ENCODE data around the gene SH3GLB1.
A peak's percentile ranks its signal among the peaks of the same experiment; 100 is the strongest.

Gene SH3GLB1

DNA sequence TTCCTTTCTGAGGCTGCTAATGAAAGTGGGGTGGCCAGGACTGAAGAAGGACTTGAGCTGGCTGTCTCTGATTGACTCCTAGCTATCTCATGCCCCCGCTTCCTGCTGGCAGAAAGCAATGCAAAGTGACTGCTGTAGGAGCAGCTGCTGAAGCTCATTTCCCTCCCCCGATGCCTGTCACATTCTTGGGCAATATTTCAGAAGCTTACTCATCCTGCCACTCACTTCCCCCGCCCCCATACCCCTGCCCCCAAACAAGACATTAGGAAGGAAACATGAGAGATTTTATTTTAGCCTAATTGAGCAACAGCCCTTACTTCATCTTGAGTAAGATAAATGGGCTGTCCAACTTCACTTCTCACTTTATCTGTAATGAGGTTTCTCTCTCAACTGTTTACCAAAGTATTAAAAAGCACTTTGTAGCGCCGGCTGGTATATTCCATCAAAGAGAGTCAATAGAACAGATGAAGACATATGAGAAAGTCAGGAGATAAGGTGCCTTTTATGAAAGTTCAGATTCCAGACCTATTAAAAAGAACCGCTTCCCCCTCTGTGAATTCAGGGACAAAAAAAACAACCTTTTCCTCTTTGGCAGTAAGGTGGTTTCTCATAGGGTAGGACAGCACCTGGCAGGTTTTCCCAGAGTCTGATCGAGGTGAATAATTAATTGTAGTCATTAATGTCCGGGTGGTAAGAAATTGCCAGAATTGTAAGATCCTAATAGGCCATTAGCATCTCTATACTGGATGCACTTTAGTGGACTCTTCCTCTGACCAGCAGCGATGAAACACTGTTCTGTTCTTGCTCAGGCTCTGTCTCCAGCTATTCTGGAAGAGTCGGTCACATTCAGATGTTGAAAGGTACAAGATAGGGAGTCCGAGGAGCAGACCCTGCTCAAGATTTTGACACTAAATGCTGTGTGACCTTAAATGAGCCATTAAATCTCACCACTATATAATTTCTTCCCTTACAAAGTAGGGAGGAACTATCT is 70.2 kb downstream of the SH3GLB1 start:
- DNase-seq, result peak; percentile 88

DNA sequence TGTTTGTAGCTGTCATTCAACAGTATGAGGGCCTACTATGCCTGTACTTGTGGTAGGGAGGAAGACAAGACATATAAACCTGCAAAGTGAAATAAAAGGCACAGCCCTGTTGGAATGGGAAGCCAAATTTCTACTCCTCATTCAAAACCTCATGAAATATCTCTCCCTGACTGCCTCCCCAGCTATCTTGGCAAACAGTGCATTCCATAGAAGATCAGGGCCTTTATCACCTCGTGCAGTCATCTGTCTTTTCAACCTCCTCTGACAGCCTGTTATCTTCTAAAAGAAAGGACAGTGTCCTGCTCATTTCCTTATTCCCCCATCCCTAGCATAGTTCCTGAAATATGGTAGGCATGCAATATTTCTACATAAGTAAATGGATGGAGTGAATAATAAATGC is 71.0 kb downstream of the SH3GLB1 start:
- peak; percentile 66 for DNase-seq

DNA sequence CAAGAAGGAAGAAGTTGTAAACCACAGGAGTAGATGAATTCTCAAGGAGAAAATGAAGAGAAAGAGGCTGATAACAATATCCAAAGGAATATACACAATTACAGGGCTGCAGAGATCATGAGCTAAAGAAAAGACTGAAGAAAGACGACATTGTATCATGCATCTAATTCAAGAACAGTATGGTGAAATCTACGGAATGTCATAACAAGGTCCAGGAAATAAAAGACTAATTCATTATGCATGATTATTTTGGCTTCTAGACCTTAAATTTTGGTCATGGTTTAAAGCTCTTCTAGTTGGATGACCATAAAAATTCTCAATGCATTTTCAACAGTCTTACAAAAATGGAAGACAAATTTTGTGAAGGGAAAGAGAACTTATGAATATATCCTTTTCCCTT is 71.7 kb downstream of the SH3GLB1 start:
- DNase-seq, result no peak

DNA sequence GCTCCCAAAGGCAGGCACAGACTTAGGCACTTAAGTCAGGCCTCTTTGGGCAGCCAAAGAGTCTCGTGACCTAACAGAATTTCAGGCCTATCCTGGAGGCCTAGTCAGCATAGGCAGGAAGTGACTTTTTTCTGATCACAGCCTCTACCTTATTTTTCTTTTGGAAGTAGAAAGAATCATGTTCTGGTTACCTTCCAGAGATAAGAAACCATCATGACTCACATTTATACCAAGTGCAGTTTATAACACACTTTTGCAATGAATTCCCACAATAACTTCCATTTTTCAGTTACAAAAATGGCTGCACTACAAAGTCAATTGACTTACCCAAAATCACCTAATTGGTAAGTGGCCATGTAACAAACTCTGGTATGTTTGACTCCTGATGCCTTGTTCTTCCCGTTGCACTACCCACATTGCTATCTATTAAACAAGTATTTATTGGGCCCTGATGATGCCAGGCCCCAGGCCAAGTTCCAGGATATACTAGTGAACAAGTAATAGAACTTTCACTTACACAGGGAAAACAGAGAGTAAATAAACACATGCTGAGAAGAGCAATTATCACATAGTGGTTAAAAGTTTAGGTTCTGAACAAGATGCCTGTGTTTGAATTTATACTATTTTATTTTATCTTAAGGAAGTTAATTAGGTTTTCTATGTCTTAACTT is 74.3 kb downstream of the SH3GLB1 start:
- no peak for DNase-seq

DNA sequence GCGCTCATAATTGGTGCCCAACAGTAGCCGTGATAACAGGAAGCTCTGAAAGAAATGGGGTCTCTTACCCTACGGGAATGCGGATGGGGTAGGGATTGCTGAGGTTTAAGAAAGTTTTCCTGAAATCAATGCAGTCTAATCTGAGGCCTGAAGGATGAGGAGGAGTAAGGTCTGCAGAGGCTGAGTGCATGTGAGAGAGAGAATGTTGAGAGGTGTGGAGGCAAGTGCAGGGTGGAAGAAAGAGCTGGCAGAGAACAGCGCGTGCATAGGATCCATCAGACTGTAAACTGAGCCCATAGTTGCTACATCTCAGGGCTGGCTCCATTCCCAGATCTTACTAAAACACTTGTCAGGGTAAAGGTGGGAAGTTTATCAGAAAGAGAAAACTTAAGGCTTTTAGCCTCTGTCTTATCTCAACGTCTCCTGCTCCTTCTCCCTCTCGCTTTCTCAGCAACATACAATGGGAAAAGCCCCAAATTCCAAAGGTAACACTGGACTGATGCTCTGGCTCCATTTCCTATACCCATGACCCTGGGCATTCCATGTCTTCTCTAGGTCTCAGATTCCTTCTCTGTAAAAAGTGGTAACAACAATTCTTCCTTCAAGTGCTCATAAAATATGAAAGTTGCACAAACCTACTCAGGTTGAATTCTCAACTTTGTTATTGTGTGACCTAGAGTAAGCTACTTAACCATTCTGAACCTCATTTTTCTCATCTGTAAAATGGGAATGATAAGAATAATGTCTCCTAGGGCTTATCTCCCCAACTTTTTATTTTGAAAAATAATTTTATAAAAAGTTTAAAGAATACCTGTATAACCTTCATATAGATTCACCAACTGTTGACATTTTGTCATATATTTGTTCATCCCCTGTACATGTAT is 75.2 kb downstream of the SH3GLB1 start:
- DNase-seq, result no peak

DNA sequence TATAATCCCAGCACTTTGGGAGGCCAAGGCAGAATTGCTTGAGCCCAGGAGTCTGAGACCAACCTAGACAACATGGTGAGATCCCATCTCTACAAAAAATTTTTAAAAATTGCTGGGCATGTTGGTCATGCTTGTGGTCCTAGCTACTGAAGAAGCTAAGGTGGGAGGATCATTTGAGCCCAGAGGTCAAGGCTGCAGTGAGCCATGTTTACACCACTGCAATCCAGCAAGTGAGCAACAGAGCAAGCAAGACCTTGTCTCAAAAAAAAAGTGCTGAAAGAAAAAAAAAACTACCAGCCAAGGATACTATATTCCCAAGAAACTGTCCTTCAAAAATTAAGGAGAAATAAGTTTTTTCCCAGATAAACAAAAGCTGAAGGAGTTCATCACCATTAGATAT is 78.1 kb downstream of the SH3GLB1 start:
- DNase-seq, result no peak

DNA sequence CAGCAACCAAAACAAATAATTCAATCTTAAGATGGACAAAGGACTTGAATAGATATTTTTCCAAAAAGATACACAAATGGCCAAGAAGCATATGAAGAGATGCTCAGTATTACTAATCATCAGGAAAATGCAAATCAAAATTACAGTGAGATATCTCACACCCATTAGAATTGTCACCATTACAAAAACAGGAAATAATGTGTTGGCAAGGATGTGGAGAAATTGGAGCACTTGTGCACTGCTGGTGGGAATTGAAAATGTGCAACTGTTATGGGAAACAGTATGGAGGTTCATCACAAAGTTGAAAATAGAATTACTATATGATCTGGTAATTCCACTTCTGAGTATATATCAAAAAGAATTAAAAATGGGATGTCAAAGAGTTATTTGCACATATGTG is 83.2 kb downstream of the SH3GLB1 start:
- DNase-seq, result no peak

DNA sequence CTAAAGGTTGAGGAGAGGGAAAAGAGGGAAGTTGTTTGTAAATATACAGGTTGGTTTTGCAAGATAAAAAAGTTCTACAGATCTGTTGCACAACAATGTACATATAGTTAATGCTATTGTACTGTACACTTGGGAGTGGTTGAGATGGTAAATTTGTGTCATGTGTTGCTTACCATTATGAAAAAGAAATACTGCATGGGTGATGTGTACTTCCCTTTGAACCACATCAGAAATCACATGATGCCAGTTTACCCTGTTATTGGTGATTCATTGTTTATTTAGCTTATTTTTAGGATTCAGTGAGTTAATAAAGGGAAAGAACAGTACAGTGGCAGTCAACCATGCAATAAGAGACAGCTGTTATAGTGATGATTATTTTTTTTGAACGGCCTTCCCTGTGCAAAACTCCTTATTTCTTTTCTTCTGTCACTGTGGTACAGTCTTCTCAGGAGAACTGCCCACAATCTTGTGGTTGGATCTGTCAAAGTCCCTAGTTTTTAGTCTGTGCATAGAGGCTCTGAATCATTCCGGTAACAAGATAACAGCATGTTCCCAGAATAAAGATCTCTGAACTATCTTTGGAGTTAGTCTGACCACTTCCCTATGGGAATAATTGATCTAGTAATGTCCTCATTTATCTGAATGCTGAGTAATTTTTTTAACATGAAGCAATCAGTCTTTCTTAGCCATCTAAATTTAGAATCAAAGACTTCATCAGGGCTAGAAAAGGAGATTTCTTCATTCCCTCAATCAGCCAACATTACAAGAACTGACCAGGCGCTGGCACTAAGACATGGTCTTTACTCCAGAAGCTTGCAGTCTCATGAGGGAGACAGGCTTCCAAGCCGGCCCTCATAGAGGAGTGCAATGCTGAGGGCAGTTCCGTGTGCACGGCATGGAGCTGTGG is 84.2 kb downstream of the SH3GLB1 start:
- DNase-seq, result peak; percentile 62

DNA sequence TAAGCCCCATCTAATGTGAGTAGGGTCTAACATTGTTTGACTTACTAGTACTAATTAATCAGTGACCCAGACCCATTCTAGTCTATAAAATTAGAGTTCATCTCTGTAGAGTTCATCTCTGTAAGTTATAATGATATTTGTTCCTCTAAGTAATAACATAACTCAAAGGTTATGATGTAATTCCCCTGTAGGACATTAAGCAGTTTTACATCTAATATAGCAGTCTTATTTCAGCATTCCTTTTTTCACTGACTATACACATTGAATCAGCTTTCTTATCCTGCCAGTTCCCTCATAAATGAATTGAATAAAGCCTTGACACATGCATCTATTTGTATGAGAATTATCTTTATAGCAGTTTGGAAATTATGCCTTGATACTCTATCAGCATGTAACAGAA is 90.9 kb downstream of the SH3GLB1 start:
- DNase-seq, result no peak

Measured in hematopoietic multipotent progenitor cell treated with erythropoietin and hydrocortisone succinate and interleukin-3 and kit ligand, for 6 days (in vitro differentiated cells).